Epidermal melanocyte (primary cell): ENCODE data around the gene ACSM3.
"Not testable (repeated sequence)": the region's sequence is repeated elsewhere in the genome, so short reads cannot be mapped to it uniquely, and the experiment has no call there.

ENCODE experiments used
- DNase-seq: peaks from one replicate; pipeline ENCODE4 v3.0.0; 2011; ENCODE audit warnings: low spot score; ENCODE audit not compliant: insufficient read length

Gene ACSM3

DNA sequence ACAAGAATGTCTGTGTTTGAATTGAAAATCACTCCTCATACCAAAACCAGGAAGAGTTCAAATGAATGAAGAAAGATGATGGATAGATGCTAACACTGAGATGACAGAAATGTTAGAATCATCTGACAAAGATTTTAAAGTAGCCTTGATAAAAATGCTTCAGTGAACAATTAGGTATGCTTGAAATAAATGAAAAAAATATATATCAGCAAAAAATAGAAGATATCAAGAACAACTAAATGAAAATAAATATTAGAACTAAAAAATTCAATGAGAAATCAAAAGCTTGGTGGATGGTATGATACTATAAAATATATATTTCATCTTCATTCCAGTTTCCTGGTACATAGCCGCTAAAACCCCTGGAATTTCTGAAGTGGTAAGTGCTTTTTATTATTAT is 8.6 kb upstream of the ACSM3 start:
- no peak for DNase-seq

DNA sequence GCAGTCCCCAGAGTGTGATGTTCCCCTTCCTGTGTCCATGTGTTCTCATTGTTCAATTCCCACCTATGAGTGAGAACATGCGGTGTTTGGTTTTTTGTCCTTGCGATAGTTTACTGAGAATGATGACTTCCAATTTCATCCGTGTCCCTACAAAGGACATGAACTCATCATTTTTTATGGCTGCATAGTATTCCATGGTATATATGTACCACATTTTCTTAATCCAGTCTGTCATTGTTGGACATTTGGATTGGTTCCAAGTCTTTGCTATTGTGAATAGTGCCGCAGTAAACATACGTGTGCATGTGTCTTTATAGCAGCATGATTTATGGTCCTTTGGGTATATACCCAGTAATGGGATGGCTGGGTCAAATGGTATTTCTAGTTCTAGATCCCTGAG is 8.0 kb upstream of the ACSM3 start:
- DNase-seq = not testable (repeated sequence)

DNA sequence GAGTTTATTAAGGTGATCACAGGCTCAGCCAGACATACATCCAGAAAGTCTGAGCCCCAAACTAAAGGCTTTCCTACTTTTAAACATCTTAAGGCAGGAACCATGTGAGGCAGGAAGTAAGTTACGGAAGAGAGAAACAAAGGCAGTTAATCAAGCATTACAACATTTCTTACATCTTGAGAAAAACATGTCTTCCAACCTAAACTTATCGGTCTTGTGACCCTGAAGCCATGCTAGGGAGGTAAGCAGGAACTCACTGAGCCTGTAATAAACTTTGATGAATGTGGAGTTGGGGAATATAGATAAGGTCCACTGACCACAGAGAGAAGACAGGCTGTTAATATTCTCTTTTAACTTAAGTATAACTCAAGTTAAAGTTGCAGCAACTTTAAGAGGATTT is 3.5 kb upstream of the ACSM3 start:
- DNase-seq = no peak

DNA sequence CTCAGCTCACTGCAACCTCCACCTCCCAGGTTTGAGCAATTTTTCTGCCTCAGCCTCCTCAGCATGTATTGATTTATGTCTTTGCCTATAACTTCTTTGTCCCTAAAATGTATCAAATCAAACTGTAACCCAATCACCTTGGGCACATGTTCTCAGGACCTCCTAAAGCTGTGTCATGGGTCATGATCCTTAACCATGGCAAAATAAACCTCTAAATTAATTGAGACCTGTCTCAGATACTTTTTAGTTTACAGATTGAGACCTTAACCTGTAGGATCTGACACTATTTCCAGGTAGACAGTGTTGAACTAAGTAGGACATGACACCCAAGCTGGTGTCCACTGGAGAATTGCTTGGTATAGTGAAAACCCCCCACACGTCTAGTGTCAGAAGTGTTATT is 2.6 kb upstream of the ACSM3 start:
- DNase-seq = no peak

DNA sequence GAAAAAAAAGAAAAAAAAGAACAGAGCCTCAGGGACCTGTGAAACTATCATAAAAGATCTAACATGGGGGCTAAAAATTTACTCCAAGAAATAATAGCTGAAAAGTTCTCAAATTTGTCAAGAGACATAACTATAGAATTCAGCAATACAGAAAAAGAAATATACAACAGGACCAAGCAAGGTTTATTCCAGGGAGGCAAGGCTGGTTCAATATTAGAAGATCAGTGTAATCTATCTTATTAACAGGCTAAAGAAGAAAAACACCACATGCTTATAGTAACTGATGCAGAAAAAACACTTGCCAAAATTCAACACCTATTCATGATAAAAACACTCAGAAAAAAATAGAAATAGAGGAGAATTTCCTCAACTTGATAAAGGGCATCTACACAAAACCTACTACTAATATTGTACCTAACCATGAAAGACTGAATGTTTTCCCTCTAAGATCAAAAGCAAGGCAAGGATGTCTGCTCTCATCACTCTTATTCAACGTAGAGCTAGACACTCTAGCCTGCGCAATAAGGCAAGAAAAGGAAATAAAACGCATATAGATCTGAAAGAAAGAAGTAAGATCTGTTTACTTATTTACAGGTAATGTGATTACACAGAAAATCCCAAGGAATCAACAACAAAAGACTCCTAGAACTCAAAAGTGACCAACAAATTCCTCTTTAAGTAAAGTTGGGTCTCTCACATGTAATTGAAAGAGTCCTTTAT is 1.2 kb upstream of the ACSM3 start:
- no peak for DNase-seq

DNA sequence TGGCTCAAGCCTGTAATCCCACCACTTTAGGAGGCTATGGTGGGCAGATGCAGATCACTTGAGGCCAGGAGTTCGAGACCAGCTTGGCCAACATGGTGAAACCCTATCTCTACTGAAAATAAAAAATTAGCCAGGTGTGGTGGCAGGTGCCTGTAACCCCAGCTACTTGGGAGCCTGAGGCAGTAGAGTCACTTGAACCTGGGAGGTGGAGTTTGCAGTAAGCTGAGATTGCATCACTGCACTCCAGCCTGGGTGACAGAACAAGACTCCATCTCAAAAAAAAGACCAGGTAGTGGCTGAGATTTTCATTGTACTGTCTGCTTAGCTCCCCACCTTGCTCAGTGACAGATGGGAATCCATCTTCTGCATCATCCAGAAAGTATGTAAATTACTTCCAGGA is 634 bp downstream of the ACSM3 start:
- not testable (repeated sequence) for DNase-seq

DNA sequence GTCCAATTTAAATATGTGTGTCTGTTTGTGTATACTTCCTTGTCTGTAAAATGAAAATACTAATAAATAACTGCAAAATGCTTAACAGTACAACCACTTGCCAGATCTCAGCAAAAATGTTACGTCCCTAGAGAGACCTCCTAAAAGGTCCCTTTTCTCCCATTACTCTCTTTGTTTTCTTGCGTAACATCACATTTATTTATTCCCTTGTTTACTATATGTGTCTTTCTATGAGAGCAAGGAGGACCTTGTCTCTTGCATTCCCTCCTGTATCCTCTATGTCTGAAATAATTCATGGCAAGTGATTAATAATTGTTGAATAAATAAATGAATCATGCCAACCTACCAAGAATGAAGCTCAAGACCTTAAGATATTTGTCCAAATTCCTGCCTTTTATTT is 1.9 kb downstream of the ACSM3 start:
- no peak for DNase-seq

DNA sequence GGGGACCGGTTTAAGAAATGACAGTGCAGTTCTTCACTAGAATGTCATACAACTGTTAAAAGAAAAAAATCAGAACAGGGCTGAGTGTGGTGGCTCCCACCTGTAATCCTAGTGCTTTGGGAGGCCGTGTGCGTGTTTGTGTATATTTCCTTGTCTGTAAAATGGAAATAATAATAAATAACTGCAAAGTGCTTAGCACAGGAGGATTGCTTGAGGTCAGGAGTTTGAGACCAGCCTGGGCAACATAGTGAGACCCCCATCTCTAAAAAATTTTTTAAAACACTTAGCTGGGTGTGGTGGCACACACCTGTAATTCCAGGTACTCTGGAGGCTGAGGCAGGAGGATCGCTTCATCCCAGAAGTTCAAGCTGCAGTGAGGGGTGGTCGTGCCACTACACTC is 2.5 kb downstream of the ACSM3 start:
- no peak for DNase-seq

DNA sequence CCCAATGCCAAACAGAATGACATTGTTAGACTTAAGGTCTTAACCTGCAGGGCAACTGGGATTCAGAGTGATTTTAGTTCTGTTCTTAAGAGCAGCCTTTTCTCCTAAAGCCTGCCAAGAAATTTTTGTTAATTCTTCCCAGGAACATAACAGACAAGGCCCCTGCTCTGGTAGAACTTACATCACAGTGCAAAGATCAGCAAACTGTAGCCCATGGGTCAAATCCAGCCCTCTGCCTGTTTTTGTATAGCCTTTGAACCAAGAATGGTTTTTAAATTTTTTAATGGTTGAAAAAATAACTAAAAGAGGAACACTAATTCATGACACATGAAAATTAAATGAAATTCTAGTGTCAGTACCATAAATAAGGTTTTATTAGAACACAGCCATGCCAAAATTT is 3.8 kb downstream of the ACSM3 start:
- DNase-seq = no peak

DNA sequence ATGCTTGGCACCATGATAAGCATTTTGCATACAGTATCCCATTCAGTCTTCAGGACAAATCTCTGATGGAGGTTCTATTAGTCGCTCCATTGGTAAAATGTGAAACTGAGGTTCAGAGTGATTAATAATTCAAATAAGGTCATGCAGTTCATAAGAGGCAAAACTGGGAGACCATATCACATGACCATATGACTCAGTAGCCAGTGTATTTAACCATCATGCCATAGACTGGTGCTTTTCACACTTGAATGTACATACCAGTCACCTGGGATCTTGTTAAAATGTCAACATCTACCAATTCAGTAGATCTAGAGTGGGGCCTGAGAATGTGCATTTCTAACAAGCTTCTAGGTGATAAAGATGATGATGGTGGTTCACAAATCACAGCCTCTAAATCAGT is 4.3 kb downstream of the ACSM3 start:
- DNase-seq = no peak

DNA sequence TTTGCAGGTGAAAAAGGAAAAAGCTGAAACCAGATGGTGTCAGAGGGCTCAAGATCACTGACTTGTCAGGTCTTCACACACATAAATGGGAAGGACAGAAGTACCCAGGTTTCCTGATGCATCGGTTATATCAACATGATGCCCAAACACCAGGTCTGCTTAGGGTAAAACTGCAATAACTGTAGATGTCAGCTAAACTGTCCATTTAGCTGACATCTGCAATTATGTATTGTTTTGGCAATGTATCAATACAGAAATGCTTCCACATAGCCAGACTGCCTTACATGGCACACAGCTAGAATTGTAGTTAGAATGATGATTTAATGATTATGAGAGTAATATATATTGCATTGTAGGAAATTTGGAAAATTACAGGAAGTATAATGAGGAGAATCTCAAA is 5.0 kb downstream of the ACSM3 start:
- no peak for DNase-seq

DNA sequence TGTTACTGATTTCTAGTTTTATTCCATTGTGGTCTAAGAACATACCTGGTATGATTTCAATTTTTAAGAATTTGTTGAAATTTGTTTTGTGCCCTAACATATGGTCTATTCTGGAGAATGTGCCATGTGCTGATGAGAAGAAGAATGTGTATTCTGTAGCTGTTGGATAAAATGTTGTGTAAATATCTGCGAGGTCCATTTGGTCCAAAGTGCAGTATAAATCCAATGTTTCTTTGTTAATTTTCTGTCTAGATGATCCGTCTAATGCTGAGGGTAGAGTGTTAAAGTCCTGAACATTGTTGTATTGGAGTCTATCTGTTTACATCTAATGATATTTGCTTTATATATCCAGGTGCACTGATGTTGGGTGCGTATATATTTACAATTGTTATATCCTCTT is 9.9 kb downstream of the ACSM3 start:
- no peak for DNase-seq

DNA sequence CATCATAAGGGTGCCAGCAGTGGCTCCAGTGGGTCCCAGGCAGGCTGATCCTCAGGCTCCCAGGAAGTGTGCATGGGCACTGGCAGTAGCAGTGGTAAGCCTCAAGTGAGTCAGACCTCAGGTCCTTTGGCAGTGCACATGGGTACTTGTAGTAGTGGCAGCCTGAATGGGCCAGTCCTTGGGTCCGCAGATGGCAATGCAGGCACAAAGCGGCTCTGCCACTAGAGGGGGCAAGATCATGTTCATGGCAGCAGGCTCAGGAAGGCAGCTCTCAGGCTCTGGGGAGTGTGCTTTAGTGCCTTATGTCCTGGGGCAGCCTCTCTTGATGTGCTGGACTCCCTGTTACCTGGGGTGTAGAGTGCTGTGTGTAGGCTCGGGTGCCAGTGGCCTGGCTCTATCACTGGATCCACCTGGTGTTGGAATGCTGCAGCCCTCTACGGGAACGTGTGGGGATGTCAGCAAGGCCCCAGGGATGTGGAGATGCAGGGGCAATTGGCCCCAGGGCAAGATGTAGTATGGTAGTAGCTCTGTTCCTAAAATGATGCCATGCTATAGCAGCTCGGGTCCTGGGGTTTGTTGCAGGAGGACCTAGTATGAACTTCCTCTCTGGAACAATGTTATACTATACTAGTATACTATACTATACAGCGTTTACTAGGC is 11.0 kb downstream of the ACSM3 start:
- no peak for DNase-seq

DNA sequence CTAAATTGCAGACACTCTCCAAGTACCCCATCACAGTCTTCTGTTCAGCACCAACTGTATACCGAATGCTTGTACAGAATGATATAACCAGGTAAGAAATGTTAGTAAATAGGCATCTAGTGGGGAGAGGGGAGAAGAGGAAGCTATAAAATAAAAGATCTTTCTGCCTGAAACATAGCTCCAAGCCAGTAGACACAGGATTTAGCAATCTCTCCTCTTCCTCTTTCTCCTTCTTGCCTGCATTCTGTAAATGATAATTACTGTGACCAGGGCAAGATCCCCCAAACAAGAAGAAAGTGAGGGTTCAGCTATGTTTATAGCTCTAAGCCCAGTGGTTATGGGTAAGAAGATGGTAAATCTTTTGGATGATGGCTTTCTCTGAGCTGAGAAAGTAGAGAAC is 17.9 kb downstream of the ACSM3 start:
- DNase-seq = no peak

DNA sequence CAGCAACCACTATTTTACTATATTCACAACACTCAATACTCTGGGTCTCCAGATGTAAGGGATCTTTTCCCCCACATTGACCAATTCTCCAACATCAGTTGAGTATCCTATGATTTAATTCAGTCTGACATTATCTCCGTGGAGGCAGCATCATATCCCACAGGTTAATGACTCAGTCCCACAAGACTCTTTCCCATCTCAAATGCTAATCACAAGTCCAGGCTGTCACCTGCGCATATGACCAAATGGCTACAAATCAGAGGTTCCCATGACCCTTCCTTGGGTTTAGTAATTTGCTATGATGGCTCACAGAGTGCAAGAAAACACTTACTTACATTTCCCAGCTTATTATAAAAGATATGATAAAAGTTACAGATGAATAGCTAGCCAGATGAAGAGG is 18.7 kb downstream of the ACSM3 start:
- DNase-seq = no peak

DNA sequence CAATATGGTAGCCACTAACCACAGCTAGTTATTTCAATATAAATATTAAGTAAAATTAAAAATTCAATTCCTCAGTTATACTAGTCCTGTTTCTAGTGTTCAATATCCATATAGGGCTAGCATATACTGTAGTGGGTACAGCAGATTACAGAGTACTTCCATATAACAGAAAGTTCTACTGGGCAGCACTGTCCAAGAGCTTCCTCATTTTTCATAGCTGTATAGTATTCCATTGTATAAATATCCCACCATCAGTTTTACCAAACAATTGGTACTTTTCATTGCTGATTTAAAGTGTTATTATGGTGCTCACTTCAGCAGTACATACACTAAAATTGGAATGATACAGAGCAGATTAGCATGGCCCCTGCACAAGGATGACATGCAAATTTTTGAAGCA is 20.4 kb downstream of the ACSM3 start:
- no peak for DNase-seq

DNA sequence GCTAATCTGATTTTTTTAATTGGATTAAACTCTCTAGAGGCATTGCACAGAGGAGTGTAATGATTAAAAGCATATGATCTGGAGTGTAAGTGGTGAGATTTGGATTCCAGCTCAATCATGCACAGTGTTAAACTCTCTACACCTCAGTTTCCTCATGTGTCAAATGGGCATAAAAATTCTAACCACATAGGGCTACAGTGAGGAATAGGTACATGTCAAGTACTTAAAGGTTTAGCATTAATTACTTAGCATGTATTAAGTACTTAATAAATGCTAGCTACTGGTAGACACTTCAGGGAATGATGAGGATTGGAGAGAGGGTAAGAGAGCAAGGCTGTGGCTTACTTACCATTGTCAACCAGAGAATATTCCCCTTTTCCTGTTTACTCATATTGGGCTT is 25.3 kb downstream of the ACSM3 start:
- DNase-seq = no peak

DNA sequence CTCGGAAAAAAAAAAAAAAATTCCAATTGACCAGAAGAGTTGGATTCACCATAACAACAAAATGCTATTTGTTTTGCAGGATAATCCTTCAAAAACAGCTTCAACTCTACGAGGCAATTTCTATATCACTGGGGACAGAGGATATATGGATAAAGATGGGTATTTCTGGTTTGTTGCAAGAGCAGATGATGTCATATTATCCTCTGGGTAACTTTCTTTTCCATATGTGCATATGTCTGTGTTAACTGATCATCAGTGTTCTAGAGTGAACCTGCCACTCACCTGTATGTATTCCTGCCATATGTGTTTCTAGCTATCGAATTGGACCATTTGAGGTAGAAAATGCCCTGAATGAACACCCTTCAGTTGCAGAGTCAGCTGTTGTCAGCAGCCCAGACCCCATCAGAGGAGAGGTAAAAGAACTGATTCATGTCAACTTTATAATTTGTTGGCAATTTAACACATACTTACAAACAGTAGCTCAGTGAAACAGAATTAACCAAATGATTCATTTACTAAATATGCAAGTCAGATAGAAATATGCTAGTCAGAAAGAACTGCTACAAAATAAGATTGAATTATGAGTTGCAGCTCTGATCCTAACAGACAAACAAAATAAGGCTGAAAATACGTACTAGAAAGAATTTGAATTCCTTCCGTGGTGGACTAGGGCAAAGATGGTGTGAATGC is 28.3 kb downstream of the ACSM3 start:
- DNase-seq = no peak

DNA sequence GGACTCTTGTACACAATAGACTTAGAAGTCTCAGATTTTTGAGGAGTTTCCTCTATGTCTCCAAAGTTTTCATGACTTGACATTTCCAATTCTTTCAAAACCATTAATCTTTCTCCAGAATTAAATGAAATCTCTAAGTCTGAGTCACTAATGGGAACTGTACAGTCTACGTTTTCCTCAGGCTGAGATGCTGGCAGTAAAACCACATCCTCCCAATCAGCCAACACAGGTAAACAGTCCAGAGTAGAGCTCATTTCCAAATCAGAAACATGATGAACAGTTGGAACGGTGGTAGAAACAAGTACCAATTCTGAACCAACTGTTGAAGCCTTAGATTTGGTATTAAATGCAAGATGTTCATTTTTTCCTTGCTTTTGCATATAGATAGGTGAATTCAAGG is 34.5 kb downstream of the ACSM3 start:
- no peak for DNase-seq

DNA sequence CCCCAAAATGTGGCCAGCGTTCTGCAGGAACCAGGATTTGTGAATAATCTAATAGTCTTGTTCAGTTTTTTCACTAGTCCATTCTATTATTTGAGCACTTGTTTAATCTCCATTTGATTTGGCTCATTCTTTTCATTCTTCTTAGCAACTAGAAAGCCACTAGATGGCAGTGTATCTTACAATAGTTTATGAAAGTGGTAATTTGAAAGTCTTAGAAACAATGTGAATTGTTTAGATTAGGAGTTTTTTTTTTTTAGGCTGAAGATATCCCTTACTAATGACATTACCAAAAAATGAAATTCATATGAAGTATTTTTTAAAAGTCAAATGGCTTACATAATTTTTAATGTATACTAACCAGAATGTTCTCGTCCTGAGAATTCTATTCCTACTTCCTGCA is 35.8 kb downstream of the ACSM3 start:
- DNase-seq = no peak

DNA sequence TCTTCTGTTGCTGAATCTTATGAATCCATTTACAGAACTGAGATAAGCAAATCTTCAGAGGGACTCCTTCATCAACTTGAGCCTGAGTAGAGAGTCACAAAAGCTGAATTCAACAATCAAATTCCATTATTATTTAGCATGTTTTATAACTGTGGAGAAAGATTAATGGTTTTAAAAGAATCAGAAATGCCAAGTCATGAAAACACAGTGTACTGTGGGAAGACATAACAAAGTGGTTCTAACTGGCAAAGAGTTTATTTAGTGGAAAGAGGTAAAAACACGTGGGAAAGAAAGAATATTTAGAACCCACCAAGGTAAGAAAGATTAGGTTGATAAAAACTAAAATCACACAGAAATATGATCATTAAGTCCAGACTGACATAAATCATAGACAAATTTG is 37.5 kb downstream of the ACSM3 start:
- DNase-seq = no peak

DNA sequence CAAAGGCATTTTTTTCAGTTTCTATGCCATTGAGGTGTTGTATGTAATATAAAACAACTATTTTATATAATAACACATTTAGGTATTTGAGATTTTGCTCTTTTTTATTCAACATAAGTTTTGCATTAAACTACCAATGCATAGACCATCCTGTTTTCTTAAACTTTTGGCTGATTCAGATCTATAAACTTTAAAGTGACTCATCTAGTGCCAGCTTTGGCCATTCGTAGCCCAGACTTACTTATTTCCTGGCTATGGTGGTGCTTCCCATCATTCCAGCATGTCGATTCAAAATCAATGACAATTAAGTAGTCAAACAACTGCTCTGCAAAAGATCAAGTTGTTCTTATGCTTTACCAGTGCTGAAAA is 39.4 kb downstream of the ACSM3 start:
- no peak for DNase-seq
